Measurements from ENCODE around the gene C19orf12. TPM values are rescaled to one million over a fixed set of nuclear protein-coding genes. Genes with fewer than 3 reads are reported as not detected.

Gene C19orf12
- total and polyA plus RNA-seq, 7 donors: 37.5 to 142 (median 65.4) TPM

- Histone ChIP-seq H3K27ac (peak overlapping the region; percentile 86), H3K4me1 (peaks cover 92% of the 10 kb centered on the region), H3K4me3 (no peak overlapping the region), H3K36me3 (ENCODE audit: insufficient read depth in 1 of 2, low read depth in 1 of 2) (peaks cover 12 to 23% of the 10 kb centered on the region in 2 donors), H3K9me3 (no peaks in the 10 kb centered on the region), H3K27me3 (ENCODE audit: insufficient read depth in 3 of 3, low read length in 2 of 3) (no peaks in the 10 kb centered on the region)
- 29 to 54% (median 39%) methylated on average over 13 of the region's 13 CpGs for WGBS, 3 donors
- DNase-seq: no peak
- no peak for TF ChIP-seq CTCF (IDR thresholded peaks at IDR 0.05)
- ATAC-seq: no peak
- intact Hi-C loops (cut with DNase I): no loop called here
These were observed 39.3 kb downstream of the C19orf12 start for GRCh38 chr19:29675650-29676186.

GRCh38 chr19:29675120-29675649 lies 39.9 kb downstream of the C19orf12 start:
- H3K27ac ChIP-seq: peak overlapping the region; percentile 86
- no peaks in the 10 kb centered on the region for H3K27me3 ChIP-seq (ENCODE audit: insufficient read depth in 3 of 3, low read length in 2 of 3)
- no peaks in the 10 kb centered on the region for H3K9me3 ChIP-seq
- H3K4me3 ChIP-seq: no peak overlapping the region
- ATAC-seq (no peak), DNase-seq (no peak)
- TF ChIP-seq CTCF (IDR thresholded peaks at IDR 0.05): no peak
- H3K4me1 ChIP-seq: peaks cover 92% of the 10 kb centered on the region
- WGBS, 3 donors: 55 to 72% (median 55%) methylated on average over 10 of the region's 10 CpGs
- H3K36me3 ChIP-seq (ENCODE audit: insufficient read depth in 1 of 2, low read depth in 1 of 2): peaks cover 12 to 23% of the 10 kb centered on the region in 2 donors
- intact Hi-C loops (cut with DNase I): no loop called here

GRCh38 chr19:29674374-29675119 lies 40.5 kb downstream of the C19orf12 start:
- Histone ChIP-seq H3K9me3 (no peaks in the 10 kb centered on the region), H3K4me1 (peaks cover 91% of the 10 kb centered on the region), H3K4me3 (no peak overlapping the region), H3K27me3 (ENCODE audit: insufficient read depth in 3 of 3, low read length in 2 of 3) (no peaks in the 10 kb centered on the region), H3K27ac (peak overlapping the region; percentile 86), H3K36me3 (ENCODE audit: insufficient read depth in 1 of 2, low read depth in 1 of 2) (peaks cover 12 to 23% of the 10 kb centered on the region in 2 donors)
- WGBS, 3 donors: 87 to 92% (median 88%) methylated on average over 32 to 34 of the region's 34 CpGs
- no peak for TF ChIP-seq CTCF (IDR thresholded peaks at IDR 0.05)
- DNase-seq: no peak
- no peak for ATAC-seq
- intact Hi-C loops (cut with DNase I): no loop called here

- peak overlapping the region; percentile 86 for H3K27ac ChIP-seq
- DNase-seq (peak in 1 of 2 donors; percentile 67), ATAC-seq (no peak)
- WGBS, 3 donors: 74 to 87% (median 85%) methylated on average over 56 to 57 of the region's 57 CpGs
- H3K27me3 ChIP-seq (ENCODE audit: insufficient read depth in 3 of 3, low read length in 2 of 3): no peaks in the 10 kb centered on the region
- H3K4me1 ChIP-seq: peaks cover 91% of the 10 kb centered on the region
- no peaks in the 10 kb centered on the region for H3K9me3 ChIP-seq
- intact Hi-C loops (cut with DNase I): no loop called here
- no peak overlapping the region for H3K4me3 ChIP-seq
- TF ChIP-seq CTCF (IDR thresholded peaks at IDR 0.05): no peak
- H3K36me3 ChIP-seq (ENCODE audit: insufficient read depth in 1 of 2, low read depth in 1 of 2): peaks cover 12 to 23% of the 10 kb centered on the region in 2 donors
These were observed 41.4 kb downstream of the C19orf12 start for GRCh38 chr19:29673451-29674371.

Data from psoas muscle (tissue), 8 donors.